GM19438 (cell line): ENCODE results near the gene SPRY4.
"Not testable (repeated sequence)": the region's sequence is repeated elsewhere in the genome, so short reads cannot be mapped to it uniquely, and the experiment has no call there.

ENCODE experiments used
- ATAC-seq: cut with Tn5 transposase; IDR thresholded peaks from one replicate; pipeline ENCODE4 v1.9.1; 2021; ENCODE audit warnings: low read depth; ENCODE audit not compliant: unreplicated experiment

SPRY4 gene

GRCh38 chr5:142264084-142264483 lies 60.7 kb downstream of the SPRY4 start:
- ATAC-seq = not testable (repeated sequence)

GRCh38 chr5:142263346-142263745 lies 61.5 kb downstream of the SPRY4 start:
- ATAC-seq = no peak

- no peak for ATAC-seq
These were observed 62.1 kb downstream of the SPRY4 start for GRCh38 chr5:142262683-142263082.
